ENCODE measurements around the gene KRTAP10-7. TPM values are rescaled to one million over a fixed set of nuclear protein-coding genes. Genes with fewer than 3 reads are reported as not detected.
"Not testable (repeated sequence)": the region's sequence is repeated elsewhere in the genome, so short reads cannot be mapped to it uniquely, and the experiment has no call there.

The KRTAP10-7 gene
- total and polyA plus RNA-seq, 2 donors: not detected

DNA sequence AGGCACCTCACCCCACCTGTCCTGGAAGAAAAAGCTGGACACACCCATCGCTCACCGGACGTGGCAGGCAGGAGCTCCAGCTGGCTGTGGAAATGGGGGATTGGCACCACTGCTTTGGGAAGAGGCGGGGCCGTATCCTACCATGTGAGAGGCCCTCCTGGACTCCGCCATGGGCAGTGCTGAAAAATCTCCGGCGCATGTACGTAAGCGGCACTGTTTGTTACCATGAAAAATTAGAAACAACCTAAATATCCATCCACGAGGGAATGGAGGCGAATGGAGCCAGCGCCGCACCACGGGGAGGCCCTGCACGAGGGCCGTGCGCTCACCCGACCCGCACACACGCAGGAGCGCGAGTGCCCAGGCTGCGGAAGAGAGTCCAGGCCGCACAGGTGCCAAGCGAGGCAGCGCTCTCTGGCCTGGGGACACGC lies 14.6 kb downstream of the KRTAP10-7 start:
- no peak overlapping the region for H3K27ac ChIP-seq (ENCODE audit: low read depth)
- H3K4me1 ChIP-seq (ENCODE audit: insufficient read depth): no peaks in the 10 kb centered on the region
- no peaks in the 10 kb centered on the region for H3K36me3 ChIP-seq (ENCODE audit: insufficient read depth)
- 89% methylated on average over 28 of the region's 28 CpGs for WGBS
- H3K4me3 ChIP-seq (ENCODE audit: low read depth, low read length): no peak overlapping the region
- no peak for DNase-seq (ENCODE audit: extremely low spot score)

DNA sequence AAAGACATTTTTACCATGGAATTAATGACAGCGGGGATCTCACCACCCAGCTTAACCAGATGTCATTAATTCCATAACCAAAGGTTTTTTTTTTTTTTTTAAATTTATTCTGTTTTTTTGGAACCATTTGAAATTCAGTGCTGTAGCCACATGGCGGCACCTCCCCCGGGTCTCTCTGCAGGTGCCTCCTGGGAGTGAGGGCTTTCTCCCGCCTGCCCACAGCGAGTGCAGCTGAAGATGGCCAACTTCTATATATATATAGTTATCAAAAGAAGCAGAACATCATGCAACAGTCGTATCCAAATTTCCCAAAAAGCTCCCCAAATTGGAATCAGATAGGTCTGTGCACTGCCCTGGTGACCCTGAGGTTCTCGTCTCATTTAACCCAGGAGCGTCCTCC lies 15.1 kb downstream of the KRTAP10-7 start:
- Histone ChIP-seq H3K4me3 (ENCODE audit: low read depth, low read length) (no peak overlapping the region), H3K27ac (ENCODE audit: low read depth) (no peak overlapping the region), H3K4me1 (ENCODE audit: insufficient read depth) (no peaks in the 10 kb centered on the region), H3K36me3 (ENCODE audit: insufficient read depth) (no peaks in the 10 kb centered on the region)
- DNase-seq (ENCODE audit: extremely low spot score): no peak
- 63% methylated on average over 8 of the region's 8 CpGs for WGBS

DNA sequence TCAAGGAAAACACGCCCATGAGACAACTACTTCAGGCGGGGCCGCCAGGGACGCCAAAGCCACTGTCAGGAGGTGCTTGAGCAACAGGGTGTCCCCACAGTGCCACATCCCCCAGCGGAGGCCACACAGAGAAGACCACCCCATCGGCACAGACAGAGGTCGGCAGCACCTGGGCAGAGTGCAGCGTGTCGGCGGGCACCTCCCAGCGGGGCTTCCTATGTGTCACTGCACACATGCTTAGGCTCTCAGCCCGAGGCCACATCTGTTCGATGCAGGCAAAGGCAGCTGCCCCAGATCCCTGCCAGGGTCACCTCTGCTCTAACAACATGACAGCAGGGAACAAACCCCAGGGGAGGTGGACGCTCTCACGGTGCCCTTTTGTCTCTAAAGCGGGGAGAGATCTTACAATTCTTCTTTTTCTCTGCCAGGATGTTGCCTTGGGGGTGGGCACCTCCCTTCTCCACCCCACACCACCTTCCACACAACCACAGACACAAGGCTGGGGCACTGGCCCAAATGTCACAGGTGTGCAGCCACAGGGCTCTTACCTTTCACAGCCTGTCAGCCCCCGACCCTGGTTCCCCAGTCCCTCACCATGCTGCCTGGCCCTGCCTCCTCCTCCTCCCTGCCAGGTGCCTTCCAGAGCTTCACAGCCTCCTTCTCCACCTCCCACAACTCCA lies 15.7 kb downstream of the KRTAP10-7 start:
- Histone ChIP-seq H3K36me3 (ENCODE audit: insufficient read depth) (no peaks in the 10 kb centered on the region), H3K4me3 (ENCODE audit: low read depth, low read length) (no peak overlapping the region), H3K4me1 (ENCODE audit: insufficient read depth) (no peaks in the 10 kb centered on the region), H3K27ac (ENCODE audit: low read depth) (no peak overlapping the region)
- no peak for DNase-seq (ENCODE audit: extremely low spot score)
- 72% methylated on average over 17 of the region's 17 CpGs for WGBS

DNA sequence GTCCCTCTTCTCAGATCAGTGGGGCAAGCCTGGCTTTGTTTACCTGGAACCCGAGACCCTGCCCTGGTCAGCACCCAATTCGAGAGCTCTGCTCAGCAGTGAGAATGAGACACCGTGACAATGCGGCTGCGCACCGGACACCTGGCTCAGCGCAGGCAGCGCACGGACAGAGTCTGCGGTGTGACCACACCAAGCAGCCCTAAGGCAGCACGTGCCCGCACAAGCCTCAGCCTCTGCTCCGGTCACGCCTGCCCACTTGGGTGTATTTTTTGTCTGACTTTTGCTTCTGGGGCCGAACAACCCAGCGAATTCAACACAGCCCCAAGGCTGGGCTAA lies 16.2 kb downstream of the KRTAP10-7 start:
- no peak for DNase-seq (ENCODE audit: extremely low spot score)

DNA sequence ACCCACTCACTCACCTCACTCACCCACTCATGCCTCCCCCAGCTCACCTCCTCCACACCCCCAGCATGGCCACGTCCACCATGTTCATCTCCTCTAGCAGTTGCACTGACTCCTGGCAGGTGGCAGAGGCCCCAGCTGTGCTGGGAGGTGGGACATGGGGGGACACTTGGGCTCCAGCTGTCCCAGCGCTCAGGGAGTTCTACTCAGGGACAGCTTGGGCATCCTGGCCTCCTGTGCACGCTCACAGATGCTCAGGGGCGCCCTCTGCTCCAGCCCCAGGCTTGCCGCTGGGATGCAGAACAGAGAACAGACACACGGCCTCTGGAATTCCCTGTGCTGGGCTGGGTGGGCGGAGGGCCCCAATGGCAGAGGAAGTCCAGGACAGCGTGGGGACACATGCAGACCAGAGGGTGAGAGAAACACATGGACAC lies 16.7 kb downstream of the KRTAP10-7 start:
- no peaks in the 10 kb centered on the region for H3K4me1 ChIP-seq (ENCODE audit: insufficient read depth)
- no peak overlapping the region for H3K27ac ChIP-seq (ENCODE audit: low read depth)
- 55% methylated on average over 8 of the region's 8 CpGs for WGBS
- no peak for DNase-seq (ENCODE audit: extremely low spot score)
- H3K36me3 ChIP-seq (ENCODE audit: insufficient read depth): no peaks in the 10 kb centered on the region
- H3K4me3 ChIP-seq (ENCODE audit: low read depth, low read length): no peak overlapping the region

More for the DNA sequence above, 16.2 kb downstream of the KRTAP10-7 start:
- 73% methylated on average over 16 of the region's 16 CpGs for WGBS
- Histone ChIP-seq H3K4me3 (ENCODE audit: low read depth, low read length) (no peak overlapping the region), H3K27ac (ENCODE audit: low read depth) (no peak overlapping the region), H3K36me3 (ENCODE audit: insufficient read depth) (no peaks in the 10 kb centered on the region), H3K4me1 (ENCODE audit: insufficient read depth) (no peaks in the 10 kb centered on the region)

DNA sequence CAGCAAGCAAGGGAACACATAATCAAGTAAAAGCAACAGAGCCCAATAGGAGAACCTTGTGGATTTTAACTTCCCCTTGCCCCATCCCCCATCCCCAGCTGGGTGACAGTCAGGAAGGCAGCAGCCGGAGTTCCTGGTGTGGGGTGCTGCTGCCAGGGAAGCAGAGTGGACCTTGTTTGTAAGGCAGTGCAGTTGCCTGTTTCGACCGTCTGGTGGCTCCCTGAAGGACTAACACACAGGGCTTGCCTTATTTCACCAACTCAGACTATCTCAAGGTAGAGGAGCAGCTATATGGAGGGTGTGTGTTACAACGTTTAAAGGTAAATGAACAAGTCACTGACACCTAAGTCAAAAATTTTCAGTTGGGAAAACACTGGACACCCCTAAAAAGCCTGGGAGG lies 18.1 kb downstream of the KRTAP10-7 start:
- no peak overlapping the region for H3K27ac ChIP-seq (ENCODE audit: low read depth)
- WGBS: 24% methylated on average over 4 of the region's 4 CpGs
- no peaks in the 10 kb centered on the region for H3K36me3 ChIP-seq (ENCODE audit: insufficient read depth)
- no peaks in the 10 kb centered on the region for H3K4me1 ChIP-seq (ENCODE audit: insufficient read depth)
- DNase-seq (ENCODE audit: extremely low spot score): no peak
- H3K4me3 ChIP-seq (ENCODE audit: low read depth, low read length): no peak overlapping the region

DNA sequence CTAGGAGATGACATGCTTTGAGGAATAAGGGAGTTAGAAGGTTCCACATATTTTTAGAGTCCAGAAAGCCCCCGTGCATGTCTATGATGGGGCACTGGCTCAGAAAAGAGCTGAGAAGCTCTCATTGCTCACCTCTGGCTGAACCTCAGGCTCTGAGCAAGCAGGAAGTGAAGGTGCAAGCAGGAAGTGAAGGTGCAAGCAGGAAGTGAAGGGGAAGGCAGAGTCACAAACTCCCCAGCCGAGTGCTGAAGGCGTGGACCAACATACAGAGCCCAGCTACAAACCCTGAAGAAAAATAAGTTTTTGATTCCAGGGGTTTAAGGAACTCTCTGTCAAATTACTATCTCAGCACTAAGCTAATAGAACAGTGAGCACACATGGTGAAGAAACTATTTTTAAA lies 18.5 kb downstream of the KRTAP10-7 start:
- DNase-seq (ENCODE audit: extremely low spot score): no peak
- 70% methylated on average over 3 of the region's 3 CpGs for WGBS
- H3K36me3 ChIP-seq (ENCODE audit: insufficient read depth): no peaks in the 10 kb centered on the region
- H3K4me1 ChIP-seq (ENCODE audit: insufficient read depth): no peaks in the 10 kb centered on the region
- H3K27ac ChIP-seq (ENCODE audit: low read depth): no peak overlapping the region
- no peak overlapping the region for H3K4me3 ChIP-seq (ENCODE audit: low read depth, low read length)

DNA sequence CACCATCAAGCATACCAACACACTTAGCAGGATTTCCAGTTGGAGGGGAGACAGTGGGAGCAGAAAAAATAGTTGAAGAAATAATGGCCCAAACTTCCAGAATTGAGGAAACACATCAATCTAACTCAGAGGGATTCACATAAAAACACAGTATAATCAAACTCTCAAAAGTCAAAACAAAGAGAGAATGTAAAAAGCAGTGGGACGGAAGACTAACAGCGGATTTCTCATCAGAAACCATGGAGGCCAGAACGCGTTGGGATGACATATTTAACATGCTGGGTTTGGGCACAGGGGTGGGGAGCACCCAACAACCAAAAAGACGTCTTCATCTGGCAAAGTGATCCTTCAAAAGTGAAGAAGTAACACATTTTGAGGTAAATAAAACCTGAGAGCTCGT lies 19.5 kb downstream of the KRTAP10-7 start:
- Histone ChIP-seq H3K36me3 (ENCODE audit: insufficient read depth) (no peaks in the 10 kb centered on the region), H3K27ac (ENCODE audit: low read depth) (no peak overlapping the region), H3K4me3 (ENCODE audit: low read depth, low read length) (no peak overlapping the region), H3K4me1 (ENCODE audit: insufficient read depth) (no peaks in the 10 kb centered on the region)
- DNase-seq (ENCODE audit: extremely low spot score): no peak
- WGBS: 85% methylated on average over 6 of the region's 6 CpGs

DNA sequence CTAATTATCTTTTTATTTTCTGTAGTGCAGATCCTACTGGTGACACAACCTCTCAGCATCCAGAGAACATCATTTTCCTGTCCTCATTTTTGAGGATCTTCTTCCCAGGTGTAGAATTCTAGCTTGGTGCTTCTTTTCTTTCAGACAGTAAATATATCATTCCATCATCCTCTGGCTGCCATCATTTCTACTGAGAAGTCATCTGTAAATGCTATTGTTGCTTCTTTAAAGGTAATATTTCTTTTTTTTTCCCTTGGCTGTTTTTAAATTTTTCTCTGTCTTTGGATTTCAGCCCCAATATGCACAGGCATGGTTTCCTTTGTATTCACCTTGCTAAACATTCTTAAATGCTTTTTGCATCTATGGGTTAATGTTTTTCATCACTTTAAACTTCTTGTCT lies 23.2 kb downstream of the KRTAP10-7 start:
- Histone ChIP-seq H3K27ac (ENCODE audit: low read depth) (no peak overlapping the region), H3K36me3 (ENCODE audit: insufficient read depth) (no peaks in the 10 kb centered on the region), H3K4me3 (ENCODE audit: low read depth, low read length) (no peak overlapping the region), H3K4me1 (ENCODE audit: insufficient read depth) (no peaks in the 10 kb centered on the region)
- no peak for DNase-seq (ENCODE audit: extremely low spot score)

DNA sequence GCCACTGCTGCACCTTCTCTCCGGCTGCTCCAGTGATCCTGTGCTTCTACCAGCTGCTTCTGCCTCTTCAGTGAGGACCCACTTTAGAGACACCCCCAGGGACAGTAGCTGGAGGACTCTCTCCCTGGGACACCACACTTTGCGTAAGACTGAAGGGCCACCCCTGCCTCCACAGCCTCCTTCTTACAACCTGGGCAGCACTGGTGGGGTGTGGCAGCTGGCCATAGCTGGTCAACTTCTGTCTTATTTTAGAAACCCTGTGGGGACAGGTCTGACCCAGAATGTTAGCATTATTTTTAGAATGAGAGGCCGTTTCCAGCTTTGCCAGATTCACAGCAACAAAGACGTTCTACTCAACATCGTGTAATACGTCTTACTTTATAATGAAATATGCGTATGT lies 25.4 kb downstream of the KRTAP10-7 start:
- no peak for DNase-seq (ENCODE audit: extremely low spot score)
- H3K27ac ChIP-seq (ENCODE audit: low read depth): no peak overlapping the region
- no peak overlapping the region for H3K4me3 ChIP-seq (ENCODE audit: low read depth, low read length)
- no peaks in the 10 kb centered on the region for H3K4me1 ChIP-seq (ENCODE audit: insufficient read depth)
- H3K36me3 ChIP-seq (ENCODE audit: insufficient read depth): no peaks in the 10 kb centered on the region
- 89% methylated on average over 7 of the region's 7 CpGs for WGBS

DNA sequence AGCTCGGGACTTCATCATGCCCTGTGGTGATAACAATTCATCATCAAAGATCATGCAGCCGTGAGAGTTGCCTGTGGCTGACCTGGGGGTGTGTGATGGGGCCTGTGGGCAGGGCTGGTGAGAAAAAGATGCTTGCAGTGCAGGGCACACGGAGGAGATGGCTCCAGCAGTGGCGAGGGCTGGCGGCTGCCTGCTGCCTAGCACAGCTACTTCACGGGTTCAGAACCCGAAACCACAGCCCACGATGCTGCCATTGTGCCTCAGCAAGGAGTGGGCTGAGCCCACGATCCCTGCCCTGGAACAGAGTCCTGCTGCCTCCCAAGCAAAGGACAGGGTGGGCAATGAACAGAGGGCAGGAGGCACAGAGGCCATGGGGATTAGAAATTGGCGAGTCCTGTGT lies 25.9 kb downstream of the KRTAP10-7 start:
- WGBS: 69% methylated on average over 10 of the region's 10 CpGs

DNA sequence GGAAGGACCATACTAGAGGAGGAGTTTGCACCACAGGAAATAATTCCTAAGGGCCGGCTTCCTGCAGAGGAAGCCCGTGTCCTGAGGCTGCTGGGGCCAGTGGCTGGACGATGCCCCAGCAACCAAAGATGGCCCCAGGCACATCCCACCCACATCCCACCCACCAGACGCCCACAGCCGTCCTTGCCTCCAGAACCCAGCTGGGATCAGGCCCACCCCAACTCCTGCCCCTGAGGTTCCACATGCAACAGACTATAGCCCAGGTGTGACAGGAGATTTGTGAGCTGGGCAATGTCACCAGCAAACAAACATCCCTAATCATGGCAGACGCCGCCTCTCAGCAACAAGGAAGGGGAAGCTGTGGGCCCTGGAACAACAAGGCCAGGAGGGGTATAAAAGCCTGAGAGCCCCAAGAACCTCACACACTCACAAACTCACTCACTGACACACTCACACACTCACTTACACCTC lies 26.3 kb downstream of the KRTAP10-7 start, which contains the start of gene KRTAP10-9:
Gene KRTAP10-9 (plus strand): TSS at position 421 of the 471 bp plus-strand sequence. CDS start 79 bp downstream, outside the sequence.
- 49% methylated on average over 7 of the region's 7 CpGs for WGBS
- Histone ChIP-seq H3K4me3 (ENCODE audit: low read depth, low read length) (no peak within 1 kb of the TSS), H3K4me1 (ENCODE audit: insufficient read depth) (no peaks in the 10 kb centered on the region), H3K27ac (ENCODE audit: low read depth) (no peak within 1 kb of the TSS), H3K36me3 (ENCODE audit: insufficient read depth) (no peaks in the 10 kb centered on the region)
- no peak for DNase-seq (ENCODE audit: extremely low spot score)

More for the DNA sequence above, 25.9 kb downstream of the KRTAP10-7 start:
- no peaks in the 10 kb centered on the region for H3K36me3 ChIP-seq (ENCODE audit: insufficient read depth)
- no peak overlapping the region for H3K4me3 ChIP-seq (ENCODE audit: low read depth, low read length)
- no peak overlapping the region for H3K27ac ChIP-seq (ENCODE audit: low read depth)
- H3K4me1 ChIP-seq (ENCODE audit: insufficient read depth): no peaks in the 10 kb centered on the region
- no peak for DNase-seq (ENCODE audit: extremely low spot score)

DNA sequence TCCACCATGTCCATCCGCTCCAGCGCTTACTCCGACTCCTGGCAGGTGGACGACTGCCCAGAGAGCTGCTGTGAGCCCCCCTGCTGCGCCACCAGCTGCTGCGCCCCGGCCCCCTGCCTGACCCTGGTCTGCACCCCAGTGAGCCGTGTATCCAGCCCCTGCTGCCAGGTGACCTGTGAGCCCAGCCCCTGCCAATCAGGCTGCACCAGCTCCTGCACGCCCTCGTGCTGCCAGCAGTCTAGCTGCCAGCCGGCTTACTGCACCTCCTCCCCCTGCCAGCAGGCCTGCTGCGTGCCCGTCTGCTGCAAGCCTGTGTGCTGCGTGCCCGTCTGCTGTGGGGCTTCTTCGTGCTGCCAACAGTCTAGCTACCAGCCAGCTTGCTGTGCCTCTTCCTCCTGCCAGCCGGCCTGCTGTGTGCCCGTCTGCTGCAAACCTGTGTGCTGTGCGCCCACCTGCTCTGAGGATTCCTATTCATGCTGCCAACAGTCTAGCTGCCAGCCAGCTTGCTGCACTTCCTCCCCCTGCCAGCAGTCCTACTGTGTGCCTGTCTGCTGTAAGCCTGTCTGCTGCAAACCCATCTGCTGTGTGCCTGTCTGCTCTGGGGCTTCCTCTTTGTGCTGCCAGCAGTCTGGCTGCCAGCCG lies 26.9 kb downstream of the KRTAP10-7 start:
- not testable (repeated sequence) for H3K27ac ChIP-seq (ENCODE audit: low read depth)

DNA sequence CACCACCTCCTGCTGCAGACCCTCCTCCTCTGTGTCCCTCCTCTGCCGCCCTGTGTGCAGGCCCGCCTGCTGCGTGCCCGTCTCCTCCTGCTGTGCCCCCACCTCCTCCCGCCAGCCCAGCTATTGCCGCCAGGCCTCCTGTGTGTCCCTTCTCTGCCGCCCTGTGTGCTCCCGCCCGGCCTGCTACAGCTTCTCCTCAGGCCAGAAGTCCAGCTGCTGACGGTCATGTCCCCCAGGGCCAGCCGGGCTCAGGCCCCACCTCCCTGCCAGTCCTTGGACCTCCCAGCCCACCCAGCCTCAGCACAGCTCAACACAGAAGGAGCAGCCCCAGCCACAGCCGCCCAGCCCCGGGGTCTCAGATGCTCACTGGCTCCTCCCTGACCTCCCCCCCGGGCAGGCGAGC lies 27.4 kb downstream of the KRTAP10-7 start:
- not testable (repeated sequence) for H3K27ac ChIP-seq (ENCODE audit: low read depth); DNase-seq (ENCODE audit: extremely low spot score); H3K36me3 ChIP-seq (ENCODE audit: insufficient read depth); H3K4me3 ChIP-seq (ENCODE audit: low read depth, low read length); H3K4me1 ChIP-seq (ENCODE audit: insufficient read depth)
- WGBS: 23% methylated on average over 15 of the region's 15 CpGs

More for the DNA sequence above, 26.9 kb downstream of the KRTAP10-7 start:
- H3K4me3 ChIP-seq (ENCODE audit: low read depth, low read length); H3K4me1 ChIP-seq (ENCODE audit: insufficient read depth); H3K36me3 ChIP-seq (ENCODE audit: insufficient read depth); DNase-seq (ENCODE audit: extremely low spot score): not testable (repeated sequence)
- WGBS: 77% methylated on average over 19 of the region's 20 CpGs

Measured in urinary bladder (tissue), 4 donors.